BLaER1 (cell line): ENCODE results near the gene SLITRK3.

ENCODE experiments used
- H3K27ac ChIP-seq: shearing (Covaris generic); formaldehyde crosslinking; 2 replicates; pipeline ENCODE4 v1.8.1; 2022
- H3K27me3 ChIP-seq: shearing (Covaris generic); formaldehyde crosslinking; 2 replicates; pipeline ENCODE4 v1.8.1; 2022
- H3K36me3 ChIP-seq: shearing (Covaris generic); formaldehyde crosslinking; 2 replicates; pipeline ENCODE4 v1.8.1; 2022
- H3K4me1 ChIP-seq: shearing (Covaris generic); formaldehyde crosslinking; 2 replicates; pipeline ENCODE4 v1.8.1; 2022
- H3K4me2 ChIP-seq: shearing (Covaris generic); formaldehyde crosslinking; 2 replicates; pipeline ENCODE4 v1.8.1; 2022
- H3K4me3 ChIP-seq: shearing (Covaris generic); formaldehyde crosslinking; 2 replicates; pipeline ENCODE4 v1.8.1; 2022
- H3K9ac ChIP-seq: shearing (Covaris generic); formaldehyde crosslinking; 2 replicates; pipeline ENCODE4 v1.8.1; 2022
- H3K9me3 ChIP-seq: shearing (Covaris generic); formaldehyde crosslinking; 2 replicates; pipeline ENCODE4 v1.8.1; 2022
- H4K20me1 ChIP-seq: shearing (Covaris generic); formaldehyde crosslinking; 2 replicates; pipeline ENCODE4 v1.8.1; 2022
- Cebpa-rat ChIP-seq: shearing (Covaris generic); IDR thresholded peaks from 2 replicates; pipeline ENCODE4 v1.8.1; 2022

SLITRK3 gene, protein sequence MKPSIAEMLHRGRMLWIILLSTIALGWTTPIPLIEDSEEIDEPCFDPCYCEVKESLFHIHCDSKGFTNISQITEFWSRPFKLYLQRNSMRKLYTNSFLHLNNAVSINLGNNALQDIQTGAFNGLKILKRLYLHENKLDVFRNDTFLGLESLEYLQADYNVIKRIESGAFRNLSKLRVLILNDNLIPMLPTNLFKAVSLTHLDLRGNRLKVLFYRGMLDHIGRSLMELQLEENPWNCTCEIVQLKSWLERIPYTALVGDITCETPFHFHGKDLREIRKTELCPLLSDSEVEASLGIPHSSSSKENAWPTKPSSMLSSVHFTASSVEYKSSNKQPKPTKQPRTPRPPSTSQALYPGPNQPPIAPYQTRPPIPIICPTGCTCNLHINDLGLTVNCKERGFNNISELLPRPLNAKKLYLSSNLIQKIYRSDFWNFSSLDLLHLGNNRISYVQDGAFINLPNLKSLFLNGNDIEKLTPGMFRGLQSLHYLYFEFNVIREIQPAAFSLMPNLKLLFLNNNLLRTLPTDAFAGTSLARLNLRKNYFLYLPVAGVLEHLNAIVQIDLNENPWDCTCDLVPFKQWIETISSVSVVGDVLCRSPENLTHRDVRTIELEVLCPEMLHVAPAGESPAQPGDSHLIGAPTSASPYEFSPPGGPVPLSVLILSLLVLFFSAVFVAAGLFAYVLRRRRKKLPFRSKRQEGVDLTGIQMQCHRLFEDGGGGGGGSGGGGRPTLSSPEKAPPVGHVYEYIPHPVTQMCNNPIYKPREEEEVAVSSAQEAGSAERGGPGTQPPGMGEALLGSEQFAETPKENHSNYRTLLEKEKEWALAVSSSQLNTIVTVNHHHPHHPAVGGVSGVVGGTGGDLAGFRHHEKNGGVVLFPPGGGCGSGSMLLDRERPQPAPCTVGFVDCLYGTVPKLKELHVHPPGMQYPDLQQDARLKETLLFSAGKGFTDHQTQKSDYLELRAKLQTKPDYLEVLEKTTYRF

DNA sequence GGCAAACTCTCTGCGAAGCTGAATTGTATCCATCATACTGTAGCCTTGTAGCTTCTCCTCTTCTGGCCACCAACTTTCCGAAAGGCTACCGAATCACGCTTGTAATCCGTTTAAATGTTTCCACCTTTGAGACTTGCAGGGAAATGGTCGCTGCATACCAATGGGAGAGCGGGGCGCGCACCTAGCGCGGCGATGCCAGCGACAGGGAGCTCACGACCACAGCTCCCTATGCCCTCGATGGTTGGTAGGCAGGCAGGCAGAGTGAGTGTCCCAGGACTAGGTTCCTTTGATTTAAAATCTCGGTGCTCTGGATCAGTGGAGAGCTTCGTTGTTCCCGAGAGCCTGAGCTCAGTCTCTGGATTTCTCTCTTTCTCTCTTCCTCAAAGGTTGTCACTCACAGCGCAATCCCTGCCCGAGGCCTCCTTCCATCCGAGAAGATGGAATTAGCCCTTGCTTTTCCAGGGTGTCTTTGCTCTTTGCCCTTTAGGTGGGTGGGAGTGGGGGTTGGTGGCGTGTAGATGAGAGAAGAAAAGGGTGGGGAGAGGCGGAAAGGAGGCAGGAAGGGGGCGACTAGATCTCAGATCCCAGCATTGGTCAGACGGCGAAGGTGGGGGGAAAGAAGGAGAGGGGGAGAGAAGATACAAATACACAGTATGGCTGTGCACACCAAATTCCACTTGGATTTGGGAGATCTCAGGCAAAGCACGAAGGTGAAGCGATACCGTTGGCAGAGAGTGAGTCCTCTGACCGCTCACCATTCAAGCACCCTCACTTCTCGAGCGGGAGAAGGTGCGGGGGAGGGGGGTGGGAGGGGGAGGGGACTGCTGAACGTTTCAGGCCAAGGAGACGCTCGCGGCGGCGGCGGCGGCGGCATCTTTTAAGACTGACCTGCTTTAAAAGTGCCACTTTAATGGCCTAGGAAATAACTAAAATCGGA, at the start of gene SLITRK3:
Gene SLITRK3, minus strand, starts transcription at position 745 of the 937 bp plus-strand sequence. CDS start 5,554 bp downstream, outside the sequence.
- Histone ChIP-seq H4K20me1 (no peaks in the 10 kb centered on the region), H3K4me1 (no peaks in the 10 kb centered on the region), H3K27me3 (no peaks in the 10 kb centered on the region), H3K9ac (no peak within 1 kb of the TSS), H3K36me3 (no peaks in the 10 kb centered on the region), H3K4me3 (no peak within 1 kb of the TSS), H3K27ac (no peak within 1 kb of the TSS), H3K9me3 (peaks cover 22% of the 10 kb centered on the region), H3K4me2 (no peak within 1 kb of the TSS)
- no peak for TF ChIP-seq Cebpa-rat

DNA sequence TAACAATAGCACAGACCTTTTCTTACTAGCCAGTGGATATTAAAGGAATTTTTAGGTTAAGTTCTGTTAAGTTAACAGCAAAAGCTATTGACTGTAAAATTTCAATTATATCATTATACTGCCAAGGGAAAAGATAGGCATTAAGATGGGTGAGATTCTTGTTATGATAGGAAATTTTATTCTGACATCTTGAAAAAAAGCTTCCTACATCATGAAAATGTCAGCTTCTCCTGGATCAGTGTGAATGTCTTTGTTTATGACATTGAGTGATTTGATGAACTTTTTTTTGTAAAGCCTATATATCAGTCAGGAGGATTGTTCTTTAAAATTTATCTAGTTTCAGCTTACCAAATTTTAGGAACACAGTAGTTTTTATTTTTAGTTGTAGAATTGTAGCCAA, 47.4 kb upstream of the SLITRK3 start:
- Histone ChIP-seq H4K20me1 (no peaks in the 10 kb centered on the region), H3K36me3 (no peaks in the 10 kb centered on the region), H3K27ac (no peak overlapping the region), H3K4me1 (no peaks in the 10 kb centered on the region), H3K9ac (no peak overlapping the region), H3K9me3 (peaks cover 8% of the 10 kb centered on the region; the same call in 1 of the 2 replicates), H3K27me3 (no peaks in the 10 kb centered on the region), H3K4me2 (no peak overlapping the region), H3K4me3 (no peak overlapping the region)
- TF ChIP-seq Cebpa-rat, result no peak

DNA sequence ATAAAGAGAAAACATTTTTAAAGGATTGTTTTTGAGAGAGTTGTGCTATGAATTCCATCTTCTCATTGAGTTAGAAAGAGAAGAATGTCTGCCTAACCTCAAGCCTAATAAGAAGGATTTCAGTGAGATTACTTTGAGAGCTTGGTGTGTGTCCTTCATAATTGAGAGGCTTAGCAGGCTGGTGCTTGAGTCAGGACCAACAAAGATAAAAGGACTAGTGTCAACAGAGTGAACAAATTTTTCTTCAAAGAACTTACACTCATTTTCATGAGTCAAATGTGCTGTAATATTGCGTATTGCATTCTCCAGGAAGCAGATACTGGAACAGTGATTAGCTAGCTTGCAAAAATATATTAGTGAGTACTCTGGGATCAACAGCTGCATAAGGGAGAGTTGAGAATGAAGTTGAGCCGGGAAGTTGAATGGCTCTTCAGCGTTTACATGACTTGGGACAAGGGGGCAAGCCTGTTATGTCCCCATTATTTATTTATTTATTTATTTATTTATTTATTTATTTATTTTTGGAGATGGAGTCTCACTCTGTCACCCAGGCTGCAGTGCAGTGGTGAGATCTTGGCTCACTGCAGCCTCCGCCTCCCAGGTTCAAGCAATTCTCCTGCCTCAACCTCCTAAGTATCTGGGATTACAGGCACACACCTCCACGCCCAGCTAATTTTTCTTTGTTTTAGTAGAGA, 37.5 kb upstream of the SLITRK3 start:
- Histone ChIP-seq H3K36me3 (no peaks in the 10 kb centered on the region), H3K4me2 (no peak overlapping the region), H3K27me3 (no peaks in the 10 kb centered on the region), H3K27ac (no peak overlapping the region), H3K4me1 (no peaks in the 10 kb centered on the region), H3K9me3 (no peaks in the 10 kb centered on the region), H3K9ac (no peak overlapping the region), H4K20me1 (no peaks in the 10 kb centered on the region), H3K4me3 (no peak overlapping the region)
- no peak for TF ChIP-seq Cebpa-rat

DNA sequence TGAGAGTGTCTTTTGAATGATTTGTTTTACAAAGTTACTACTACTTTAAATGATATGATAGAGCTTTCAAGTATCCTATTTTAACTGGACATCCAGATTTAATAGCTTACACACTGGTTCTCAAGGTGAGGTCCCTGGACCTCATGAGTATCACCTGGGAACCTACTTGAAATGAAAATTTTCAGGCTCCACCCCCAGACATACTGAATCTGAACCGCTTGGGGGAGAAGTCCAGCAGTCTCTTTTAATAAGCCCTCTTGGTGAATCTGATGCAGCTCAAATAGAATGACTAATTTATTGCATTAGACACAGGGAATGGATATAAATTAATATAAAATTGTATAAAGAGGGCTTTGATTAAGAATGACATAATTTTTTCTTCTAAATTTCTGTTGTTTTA, 29.4 kb upstream of the SLITRK3 start:
- Histone ChIP-seq H3K9me3 (no peaks in the 10 kb centered on the region), H3K36me3 (no peaks in the 10 kb centered on the region), H4K20me1 (no peaks in the 10 kb centered on the region), H3K27ac (no peak overlapping the region), H3K4me2 (no peak overlapping the region), H3K27me3 (no peaks in the 10 kb centered on the region), H3K9ac (no peak overlapping the region), H3K4me3 (no peak overlapping the region), H3K4me1 (no peaks in the 10 kb centered on the region)
- TF ChIP-seq Cebpa-rat, result no peak

DNA sequence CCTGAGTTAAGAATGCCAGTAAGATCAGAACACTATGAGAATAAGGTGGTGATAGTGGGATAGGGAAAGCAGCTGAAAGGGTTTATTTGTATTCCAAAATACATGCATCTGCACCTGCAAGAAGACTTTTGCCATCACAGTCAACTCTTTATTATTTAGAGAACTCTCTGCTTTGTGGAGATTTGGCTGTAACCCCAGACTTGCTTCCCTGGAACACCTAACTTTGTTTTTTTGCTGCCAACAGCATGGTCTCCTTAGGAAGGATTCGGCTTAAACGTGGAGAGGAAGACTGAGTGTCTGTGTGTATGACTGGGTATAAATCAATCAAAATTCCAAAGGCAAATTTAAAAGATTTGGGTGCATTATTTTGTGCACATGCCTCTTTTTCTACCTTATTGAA, 21.6 kb upstream of the SLITRK3 start:
- no peaks in the 10 kb centered on the region for H3K27me3 ChIP-seq
- no peak for TF ChIP-seq Cebpa-rat
- no peak overlapping the region for H3K4me3 ChIP-seq
- no peak overlapping the region for H3K4me2 ChIP-seq
- H4K20me1 ChIP-seq, result no peaks in the 10 kb centered on the region
- no peaks in the 10 kb centered on the region for H3K36me3 ChIP-seq
- no peak overlapping the region for H3K9ac ChIP-seq
- no peaks in the 10 kb centered on the region for H3K9me3 ChIP-seq
- no peak overlapping the region for H3K27ac ChIP-seq
- H3K4me1 ChIP-seq, result no peaks in the 10 kb centered on the region

DNA sequence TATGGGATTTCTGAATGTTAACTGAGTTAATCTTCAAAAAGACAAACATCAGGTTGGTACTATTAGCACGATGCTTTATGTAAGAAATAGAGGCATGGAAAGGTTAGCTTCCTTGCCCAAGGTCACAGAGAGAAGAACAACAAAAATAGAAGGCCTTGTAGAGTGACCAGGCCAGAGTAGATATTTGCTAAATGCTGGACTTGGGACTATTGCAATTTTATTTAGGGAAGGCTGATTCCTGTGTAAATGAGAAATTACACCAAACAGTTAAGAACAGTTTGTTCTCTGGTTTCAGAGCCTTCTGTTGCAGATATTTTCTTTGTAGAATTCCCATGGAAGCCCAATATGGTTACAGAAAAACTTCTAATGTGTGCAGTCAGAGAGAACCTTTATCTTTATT, 16.4 kb upstream of the SLITRK3 start:
- TF ChIP-seq Cebpa-rat, result no peak
- Histone ChIP-seq H3K4me1 (no peaks in the 10 kb centered on the region), H4K20me1 (no peaks in the 10 kb centered on the region), H3K4me3 (no peak overlapping the region), H3K9ac (no peak overlapping the region), H3K27me3 (no peaks in the 10 kb centered on the region), H3K9me3 (no peaks in the 10 kb centered on the region), H3K27ac (no peak overlapping the region), H3K36me3 (no peaks in the 10 kb centered on the region), H3K4me2 (no peak overlapping the region)

DNA sequence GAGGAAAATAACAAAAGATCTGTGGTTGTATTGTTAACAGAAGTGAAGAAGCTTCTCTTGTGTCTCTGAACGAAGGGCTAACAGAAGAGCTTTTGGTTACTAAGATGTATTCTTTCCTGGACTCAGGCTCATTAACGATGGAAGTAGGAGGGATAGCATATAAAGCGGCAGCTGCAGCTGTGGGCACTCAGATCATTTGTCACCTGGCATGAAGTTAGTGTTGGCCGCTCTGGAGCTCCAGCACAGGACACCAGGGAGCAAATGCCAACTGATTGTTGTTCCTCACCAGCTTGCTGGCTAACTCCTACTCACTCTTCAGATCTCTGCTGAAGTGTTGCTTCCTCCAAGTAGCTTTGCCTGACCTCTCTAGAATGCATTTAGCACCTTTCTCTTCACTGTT, 15.5 kb upstream of the SLITRK3 start:
- no peaks in the 10 kb centered on the region for H3K4me1 ChIP-seq
- TF ChIP-seq Cebpa-rat, result no peak
- H4K20me1 ChIP-seq, result no peaks in the 10 kb centered on the region
- no peaks in the 10 kb centered on the region for H3K36me3 ChIP-seq
- H3K9me3 ChIP-seq, result no peaks in the 10 kb centered on the region
- no peaks in the 10 kb centered on the region for H3K27me3 ChIP-seq
- no peak overlapping the region for H3K9ac ChIP-seq
- H3K4me3 ChIP-seq, result no peak overlapping the region
- no peak overlapping the region for H3K27ac ChIP-seq
- no peak overlapping the region for H3K4me2 ChIP-seq

DNA sequence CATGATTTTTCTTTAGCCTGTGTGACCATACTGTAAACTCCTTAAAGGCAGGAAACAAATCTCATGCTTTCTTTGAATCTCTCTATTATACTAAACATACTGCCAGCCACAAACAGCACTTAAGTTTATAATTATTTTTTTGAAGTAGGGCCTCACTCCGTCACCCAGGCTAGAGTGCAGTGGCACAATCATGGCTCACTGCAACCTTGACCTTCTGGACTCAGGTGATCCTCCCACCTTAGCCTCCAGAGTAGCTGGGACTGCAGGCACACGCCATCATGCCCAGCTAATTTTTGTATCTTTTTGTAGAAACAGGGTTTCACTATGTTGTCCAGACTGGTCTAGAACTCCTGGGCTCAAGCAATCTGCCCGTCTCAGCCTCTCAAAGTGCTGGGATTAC, 14.5 kb upstream of the SLITRK3 start:
- H3K36me3 ChIP-seq, result no peaks in the 10 kb centered on the region
- H3K4me1 ChIP-seq, result no peaks in the 10 kb centered on the region
- no peaks in the 10 kb centered on the region for H3K27me3 ChIP-seq
- no peak for TF ChIP-seq Cebpa-rat
- H3K4me2 ChIP-seq, result no peak overlapping the region
- H4K20me1 ChIP-seq, result no peaks in the 10 kb centered on the region
- no peaks in the 10 kb centered on the region for H3K9me3 ChIP-seq
- H3K4me3 ChIP-seq, result no peak overlapping the region
- no peak overlapping the region for H3K9ac ChIP-seq
- H3K27ac ChIP-seq, result no peak overlapping the region

DNA sequence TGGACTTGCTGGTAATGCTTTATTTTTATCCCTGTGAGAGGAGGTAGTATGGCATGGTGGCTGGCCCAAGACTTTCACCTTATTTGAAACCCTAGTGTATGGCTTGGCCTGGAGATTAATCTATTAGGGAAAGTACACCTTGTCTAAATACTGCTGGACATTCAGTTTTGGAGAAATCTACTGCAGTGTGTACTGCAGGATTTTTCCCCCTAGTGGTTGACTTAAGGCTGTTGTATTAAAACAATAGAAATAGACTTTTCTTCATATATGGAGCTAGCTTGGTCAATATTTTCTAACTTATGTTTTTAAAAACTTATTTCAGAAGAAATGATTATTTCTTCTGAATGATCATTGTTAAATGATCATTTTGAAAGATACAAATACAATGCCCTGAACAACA, 13.9 kb upstream of the SLITRK3 start:
- Histone ChIP-seq H4K20me1 (no peaks in the 10 kb centered on the region), H3K4me1 (no peaks in the 10 kb centered on the region), H3K4me3 (no peak overlapping the region), H3K27ac (no peak overlapping the region), H3K4me2 (no peak overlapping the region), H3K9ac (no peak overlapping the region), H3K36me3 (no peaks in the 10 kb centered on the region), H3K9me3 (no peaks in the 10 kb centered on the region), H3K27me3 (no peaks in the 10 kb centered on the region)
- no peak for TF ChIP-seq Cebpa-rat
